GM04504 (cell line): Measurements from ENCODE around the gene DUS1L.

ENCODE experiments used
- DNase-seq: peaks from one replicate; pipeline ENCODE4 v3.0.0-alpha.2; 2012; ENCODE audit warnings: low read depth

The DUS1L gene

GRCh38 chr17:82012640-82013295 is 52.8 kb downstream of the DUS1L start:
- DNase-seq = no peak

- no peak for DNase-seq
Observed at GRCh38 chr17:82012261-82012639, 53.4 kb downstream of the DUS1L start.

DNA sequence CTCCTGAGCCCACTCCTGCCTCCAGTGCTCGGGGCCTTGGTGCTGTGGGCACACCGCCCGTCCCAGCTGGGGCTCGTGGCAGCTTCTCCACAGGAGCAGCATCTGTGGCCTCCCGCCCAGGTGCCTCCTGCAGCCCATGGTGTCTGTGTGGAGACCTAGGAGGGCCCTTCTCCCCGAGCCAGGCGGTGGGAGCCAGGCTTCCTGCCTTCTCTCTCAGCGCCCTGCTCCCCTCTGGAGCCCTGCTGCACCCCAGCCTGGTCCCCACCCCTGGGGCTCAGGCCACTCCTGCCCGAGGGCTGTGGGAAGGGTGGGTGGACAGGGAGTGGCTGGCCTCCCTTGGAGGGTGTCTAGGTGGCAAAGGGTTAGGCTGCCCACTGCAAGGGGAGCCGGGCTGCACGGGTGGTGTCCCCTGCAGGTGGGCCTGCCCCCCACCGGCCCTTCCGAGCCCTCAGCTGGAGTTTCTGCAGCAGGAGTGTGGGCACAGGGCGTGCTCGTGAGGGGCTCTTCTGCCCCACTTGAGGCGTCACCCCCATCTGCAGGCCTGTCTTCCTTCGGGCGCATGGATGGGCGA is 53.9 kb downstream of the DUS1L start:
- no peak for DNase-seq

- DNase-seq = no peak
Observed at GRCh38 chr17:82010575-82011525, 54.8 kb downstream of the DUS1L start.

- no peak for DNase-seq
Observed at GRCh38 chr17:82009413-82009812, 56.2 kb downstream of the DUS1L start.

GRCh38 chr17:82008941-82009405 is 56.6 kb downstream of the DUS1L start:
- no peak for DNase-seq

- no peak for DNase-seq
Observed at GRCh38 chr17:82008258-82008940, 57.2 kb downstream of the DUS1L start.
